CD8-positive, alpha-beta memory T cell (primary cell): ENCODE data around the gene WDR82. TPM values are rescaled to one million over a fixed set of nuclear protein-coding genes. Genes with fewer than 3 reads are reported as not detected.
"Not testable (repeated sequence)": the region's sequence is repeated elsewhere in the genome, so short reads cannot be mapped to it uniquely, and the experiment has no call there.

Experiments used
- CTCF ChIA-PET: fragments of 350-600 bp; sonication (Branson Sonifier 250); formaldehyde crosslinking; loops from one replicate; lab custom pipeline; 2021; ENCODE audit warnings: antibody characterized with exemption; lab: Charles Lee
- POLR2A ChIA-PET: fragments of 350-600 bp; sonication (Branson Sonifier 250); formaldehyde crosslinking; loops from one replicate; lab custom pipeline; 2021; ENCODE audit warnings: antibody characterized with exemption; lab: Charles Lee
- DNase-seq, 5 donors: peaks; one replicate each; pipeline versions ENCODE4 v3.0.0 to v3.0.0-alpha.2; 2020 to 2022; ENCODE audit warnings: mixed read lengths in 1 of 5
- H3K27ac ChIP-seq: one replicate; pipeline ENCODE4 v1.7.0; 2013; ENCODE audit warnings: low read depth, mild to moderate bottlenecking, low read length, moderate library complexity
- H3K27me3 ChIP-seq: 2 replicates; pipeline ENCODE4 v1.7.0; 2013; ENCODE audit warnings: low read length, mild to moderate bottlenecking; ENCODE audit not compliant: insufficient read depth, poor library complexity, severe bottlenecking
- H3K36me3 ChIP-seq: 2 replicates; pipeline ENCODE4 v1.7.0; 2013; ENCODE audit warnings: mild to moderate bottlenecking, low read length, moderate library complexity; ENCODE audit not compliant: insufficient read depth
- H3K4me1 ChIP-seq: 2 replicates; pipeline ENCODE4 v1.7.0; 2013; ENCODE audit warnings: mild to moderate bottlenecking, low read length, moderate library complexity; ENCODE audit not compliant: insufficient read depth
- H3K4me3 ChIP-seq: 2 replicates; pipeline ENCODE4 v1.7.0; 2013; ENCODE audit warnings: mild to moderate bottlenecking, low read length
- H3K9me3 ChIP-seq: 2 replicates; pipeline ENCODE4 v1.7.0; 2013; ENCODE audit warnings: mild to moderate bottlenecking, low read length
- H3K27ac Mint-ChIP-seq, 8 donors: one replicate each; pipeline ENCODE4 v1.8.0; 2020 to 2021; ENCODE audit warnings: mixed read lengths in 8 of 8, mild to moderate bottlenecking in 6 of 8, inconsistent platforms in 3 of 8, moderate library complexity in 3 of 8
- H3K27me3 Mint-ChIP-seq, 2 donors: one replicate each; pipeline ENCODE4 v1.8.0; 2020 to 2021; ENCODE audit warnings: mixed read lengths in 2 of 2, mild to moderate bottlenecking in 1 of 2, moderate library complexity in 1 of 2
- H3K36me3 Mint-ChIP-seq, 3 donors: one replicate each; pipeline ENCODE4 v1.8.0; 2020 to 2021; ENCODE audit warnings: mixed read lengths in 3 of 3, inconsistent platforms in 1 of 3, mild to moderate bottlenecking in 1 of 3
- H3K4me1 Mint-ChIP-seq, 3 donors: one replicate each; pipeline ENCODE4 v1.8.0; 2020 to 2021; ENCODE audit warnings: mixed read lengths in 3 of 3, inconsistent platforms in 1 of 3, mild to moderate bottlenecking in 1 of 3
- H3K4me3 Mint-ChIP-seq, 7 donors: one replicate each; pipeline ENCODE4 v1.8.0; 2020 to 2021; ENCODE audit warnings: mixed read lengths in 7 of 7, mild to moderate bottlenecking in 6 of 7, moderate library complexity in 4 of 7, inconsistent platforms in 2 of 7
- H3K9me3 Mint-ChIP-seq, 5 donors: one replicate each; pipeline ENCODE4 v1.8.0; 2020 to 2022; ENCODE audit warnings: mixed read lengths in 5 of 5, mild to moderate bottlenecking in 3 of 5, moderate library complexity in 2 of 5, inconsistent platforms in 1 of 5
- polyA plus RNA-seq: library from polyadenylated mRNA; unstranded; fragments of 300-500 nt; fragmentation: Illumina TruSeq; gene quantifications from one replicate; pipeline ENCODE4 v1.2.3, GENCODE V29; 2021
- total RNA-seq, 2 experiments: library from RNA; stranded (reverse); gene quantifications; one replicate each; pipeline ENCODE4 v1.2.3, GENCODE V29; 2021

WDR82 gene
- total and polyA plus RNA-seq, 3 experiments from 2014 or later, result 133 to 140 (median 133) TPM

DNA sequence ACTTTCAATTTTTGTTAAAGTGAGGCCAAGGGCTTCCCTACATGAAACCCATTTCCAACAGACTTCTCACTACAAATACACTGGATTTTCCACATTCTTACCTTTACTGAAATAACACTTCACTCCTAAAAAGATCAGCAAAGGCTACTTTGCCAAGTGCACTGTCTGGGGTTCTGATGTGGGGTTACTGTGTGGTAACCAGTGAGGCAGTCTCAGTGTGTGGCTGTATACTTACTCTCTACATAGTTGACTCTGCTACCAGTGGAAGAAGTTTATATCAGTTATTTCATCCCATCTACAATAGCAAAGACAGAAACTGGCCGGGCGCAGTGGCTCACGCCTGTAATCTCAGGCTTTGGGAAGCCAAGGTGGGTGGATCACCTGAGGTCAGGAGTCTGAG is 5.6 kb downstream of the WDR82 start:
- Mint-ChIP-seq H3K27ac (peak overlapping the region; percentile 85 to 99 (median 93)), H3K36me3 (peaks cover 5 to 83% (median 15%) of the 10 kb centered on the region in 3 donors), H3K27me3 (peaks cover 0 to 2% of the 10 kb centered on the region in 2 donors), H3K4me1 (peaks cover 65 to 84% (median 76%) of the 10 kb centered on the region in 3 donors), H3K9me3 (no peaks in the 10 kb centered on the region), H3K4me3 (peak overlapping the region; percentile 89 to 100 (median 95))
- no peak for DNase-seq
- ChIA-PET CTCF (interaction anchor here (0.7 to 3.9 kb wide), 6 partner anchors 8 to 51 kb away, joined by 3 to 13 read pairs (median 6); no protein-coding TSS in a partner anchor), POLR2A (interaction anchor here (0.7 to 1.8 kb wide), 4 partner anchors 9 to 51 kb away, joined by 3 to 5 read pairs (median 3); partner anchors contain the start of gene TWF2)
- Histone ChIP-seq H3K36me3 (peaks cover 12% of the 10 kb centered on the region), H3K27ac (peak overlapping the region; percentile 25), H3K9me3 (no peaks in the 10 kb centered on the region), H3K4me1 (peaks cover 69% of the 10 kb centered on the region), H3K27me3 (no peaks in the 10 kb centered on the region), H3K4me3 (peak overlapping the region; percentile 35)

DNA sequence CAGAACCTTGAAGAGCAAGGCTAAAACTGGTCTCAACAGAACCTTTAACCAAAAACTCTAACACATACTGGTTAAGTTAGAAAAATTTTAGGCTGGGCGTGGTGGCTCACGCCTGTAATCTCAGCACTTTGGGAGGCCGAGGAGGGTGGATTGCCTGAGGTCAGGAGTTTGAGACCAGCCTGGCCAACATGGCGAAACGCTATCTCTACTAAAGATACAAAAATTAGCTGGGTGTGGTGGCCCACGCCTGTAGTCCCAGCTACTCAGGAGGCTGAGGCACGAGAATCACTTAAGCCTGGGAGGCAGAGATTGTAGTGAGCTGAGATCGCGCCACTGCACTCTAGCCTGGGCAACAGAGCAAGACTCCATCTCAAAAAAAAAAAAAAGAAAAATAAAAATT is 6.3 kb downstream of the WDR82 start:
- ChIA-PET CTCF (interaction anchor here (0.7 to 4.7 kb wide), 9 partner anchors 9 to 50 kb away, joined by 3 to 22 read pairs (median 6); no protein-coding TSS in a partner anchor), POLR2A (interaction anchor here (0.7 to 2.1 kb wide), 8 partner anchors 10 to 52 kb away, joined by 3 to 9 read pairs (median 4); partner anchors contain the start of genes GLYCTK and TWF2)
- H3K36me3 ChIP-seq, result peaks cover 19% of the 10 kb centered on the region
- not testable (repeated sequence) for H3K27me3 Mint-ChIP-seq, H3K9me3 ChIP-seq, H3K27ac ChIP-seq, DNase-seq, H3K27me3 ChIP-seq, H3K9me3 Mint-ChIP-seq
- peaks cover 72 to 89% (median 83%) of the 10 kb centered on the region in 3 donors for H3K4me1 Mint-ChIP-seq
- peaks cover 9 to 84% (median 20%) of the 10 kb centered on the region in 3 donors for H3K36me3 Mint-ChIP-seq
- H3K4me1 ChIP-seq, result peaks cover 76% of the 10 kb centered on the region
- peak overlapping the region; percentile 49 for H3K4me3 ChIP-seq
- H3K4me3 Mint-ChIP-seq, result peak overlapping the region; percentile 79 to 99 (median 89)
- H3K27ac Mint-ChIP-seq, result peak overlapping the region; percentile 90 to 99 (median 94)

DNA sequence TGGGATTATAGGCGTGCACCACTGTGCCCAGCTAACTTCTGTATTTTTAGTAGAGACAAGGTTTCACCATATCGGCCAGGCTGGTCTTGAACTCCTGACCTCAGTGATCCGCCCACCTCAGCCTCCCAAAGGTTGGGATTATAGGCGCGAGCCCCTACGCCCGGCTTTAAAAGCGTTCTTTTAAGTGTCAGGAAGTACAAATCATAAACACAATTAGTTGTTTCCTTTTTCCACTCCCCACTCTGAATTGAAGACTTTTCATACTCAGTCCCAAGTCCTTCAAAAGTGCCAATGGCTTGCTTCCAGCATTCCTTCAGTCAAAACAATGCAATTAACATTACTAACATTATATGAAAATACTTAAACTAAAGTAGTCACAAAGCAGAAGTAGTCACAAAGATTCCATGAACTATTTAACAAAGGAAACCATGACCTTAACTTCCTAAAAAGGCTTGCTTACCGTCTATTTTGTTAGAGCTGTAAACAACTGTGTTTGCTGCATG is 8.1 kb downstream of the WDR82 start:
- H3K4me3 ChIP-seq, result peak overlapping the region; percentile 49
- peaks cover 20 to 86% (median 25%) of the 10 kb centered on the region in 3 donors for H3K36me3 Mint-ChIP-seq
- no peak overlapping the region for H3K27ac ChIP-seq
- no peaks in the 10 kb centered on the region for H3K27me3 ChIP-seq
- peaks cover 35% of the 10 kb centered on the region for H3K36me3 ChIP-seq
- no peaks in the 10 kb centered on the region for H3K9me3 ChIP-seq
- CTCF ChIA-PET, result interaction anchor here (1.4 to 4.7 kb wide), 10 partner anchors 9 to 50 kb away, joined by 4 to 22 read pairs (median 5); partner anchors contain the start of gene WDR82
- peak overlapping the region; percentile 90 to 99 (median 94) for H3K27ac Mint-ChIP-seq
- H3K4me3 Mint-ChIP-seq, result peak overlapping the region; percentile 79 to 99 (median 89)
- H3K27me3 Mint-ChIP-seq, result no peaks in the 10 kb centered on the region
- POLR2A ChIA-PET, result interaction anchor here (1.0 to 2.1 kb wide), 3 partner anchors 9 to 48 kb away, joined by 3 to 9 read pairs (median 4); no protein-coding TSS in a partner anchor
- H3K9me3 Mint-ChIP-seq, result no peaks in the 10 kb centered on the region
- peak in 1 of 5 donors; percentile 41 for DNase-seq
- H3K4me1 ChIP-seq, result peaks cover 87% of the 10 kb centered on the region
- H3K4me1 Mint-ChIP-seq, result peaks cover 74 to 89% (median 82%) of the 10 kb centered on the region in 3 donors

DNA sequence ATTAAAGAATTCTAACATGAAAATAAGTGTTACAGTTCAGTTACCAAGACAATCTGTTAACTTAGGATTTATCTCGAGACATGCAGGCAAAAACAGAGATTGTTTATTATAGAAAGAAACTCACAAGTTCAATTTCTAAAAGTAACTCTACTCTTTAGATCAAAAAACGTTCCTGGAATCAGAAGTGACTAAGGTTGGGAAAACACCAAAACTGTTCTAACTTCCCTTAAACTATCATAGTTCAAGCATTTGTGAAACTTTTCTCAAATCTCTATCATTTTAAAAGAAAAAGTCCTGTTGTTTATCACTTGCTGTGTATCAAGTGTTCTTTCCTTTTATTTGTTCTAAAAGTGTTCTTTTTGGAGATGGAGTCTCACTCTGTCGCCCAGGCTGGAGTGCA is 8.7 kb downstream of the WDR82 start:
- H3K4me1 ChIP-seq, result peaks cover 84% of the 10 kb centered on the region

DNA sequence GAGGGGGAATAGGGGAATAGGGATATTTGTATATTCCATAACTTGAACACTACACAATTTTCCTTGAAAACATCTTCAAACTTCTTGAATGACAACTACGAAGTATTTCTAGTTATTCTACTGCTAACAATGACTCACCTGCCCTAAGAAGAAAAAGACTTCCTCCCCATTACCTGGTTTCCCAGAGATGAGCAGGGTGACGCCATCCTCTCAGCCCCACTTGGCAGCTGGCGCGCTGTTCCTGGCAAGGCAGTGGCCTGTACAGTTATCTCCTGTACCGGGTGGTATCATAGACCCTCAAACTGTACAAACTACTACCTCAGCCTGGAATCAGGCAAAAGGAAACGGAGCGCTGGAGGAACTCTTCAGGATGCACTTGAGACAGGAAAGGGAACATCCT is 10.4 kb downstream of the WDR82 start:
- POLR2A ChIA-PET, result interaction anchor here (2.1 kb wide), 1 partner anchor 9 kb away, joined by 5 read pairs; no protein-coding TSS in a partner anchor

More for the DNA sequence above, 8.7 kb downstream of the WDR82 start:
- POLR2A ChIA-PET, result no interaction called here
- no peaks in the 10 kb centered on the region for H3K9me3 ChIP-seq
- peak overlapping the region; percentile 79 to 99 (median 89) for H3K4me3 Mint-ChIP-seq
- peaks cover 73 to 87% (median 78%) of the 10 kb centered on the region in 3 donors for H3K4me1 Mint-ChIP-seq
- H3K27ac Mint-ChIP-seq, result peak overlapping the region; percentile 90 to 99 (median 94)
- peaks cover 35% of the 10 kb centered on the region for H3K36me3 ChIP-seq
- H3K27me3 ChIP-seq, result no peaks in the 10 kb centered on the region
- H3K9me3 Mint-ChIP-seq, result no peaks in the 10 kb centered on the region
- no peak overlapping the region for H3K4me3 ChIP-seq
- CTCF ChIA-PET, result interaction anchor here (1.0 to 4.7 kb wide), 5 partner anchors 9 to 49 kb away, joined by 3 to 22 read pairs (median 5); partner anchors contain the start of gene WDR82
- H3K27me3 Mint-ChIP-seq, result no peaks in the 10 kb centered on the region
- no peak for DNase-seq
- H3K27ac ChIP-seq, result no peak overlapping the region
- peaks cover 20 to 88% (median 25%) of the 10 kb centered on the region in 3 donors for H3K36me3 Mint-ChIP-seq

DNA sequence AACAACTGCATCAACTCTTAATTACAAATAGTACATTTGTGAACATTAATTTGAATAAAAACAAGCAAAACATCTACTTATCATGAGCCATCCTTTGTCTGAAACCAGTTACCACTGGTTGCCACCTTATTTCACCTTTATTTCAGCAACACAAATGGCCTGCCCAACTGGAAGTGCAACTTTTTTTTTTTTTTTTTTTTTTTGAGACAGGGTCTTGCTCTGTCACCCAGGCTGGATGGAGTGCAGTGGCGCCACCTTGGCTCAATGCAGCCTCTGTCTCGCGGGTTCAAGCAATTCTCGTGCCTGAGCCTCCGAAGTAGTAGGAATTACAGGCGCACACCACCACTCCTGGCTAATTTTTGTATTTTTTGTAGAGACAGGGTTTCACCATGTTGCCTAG is 13.1 kb downstream of the WDR82 start:
- POLR2A ChIA-PET, result no interaction called here
- peaks cover 39 to 95% (median 41%) of the 10 kb centered on the region in 3 donors for H3K36me3 Mint-ChIP-seq
- H3K9me3 Mint-ChIP-seq, result no peaks in the 10 kb centered on the region
- H3K36me3 ChIP-seq, result peaks cover 78% of the 10 kb centered on the region
- CTCF ChIA-PET, result interaction anchor here (1.8 kb wide), 1 partner anchor 27 kb away, joined by 4 read pairs; the partner anchor contains the start of gene TWF2
- no peaks in the 10 kb centered on the region for H3K9me3 ChIP-seq
- no peak overlapping the region for H3K4me3 ChIP-seq
- peak in 1 of 5 donors; percentile 43 for DNase-seq
- H3K27me3 Mint-ChIP-seq, result no peaks in the 10 kb centered on the region
- no peak overlapping the region for H3K27ac ChIP-seq
- H3K4me1 Mint-ChIP-seq, result peaks cover 71 to 89% (median 79%) of the 10 kb centered on the region in 3 donors
- no peaks in the 10 kb centered on the region for H3K27me3 ChIP-seq
- peak overlapping the region in 5 of 8 donors; percentile 68 to 91 (median 77) for H3K27ac Mint-ChIP-seq
- peaks cover 84% of the 10 kb centered on the region for H3K4me1 ChIP-seq
- H3K4me3 Mint-ChIP-seq, result no peak overlapping the region

More for the DNA sequence above, 10.4 kb downstream of the WDR82 start:
- no peak overlapping the region for H3K4me3 ChIP-seq
- H3K4me1 Mint-ChIP-seq, result peaks cover 71 to 87% (median 79%) of the 10 kb centered on the region in 3 donors
- peaks cover 52% of the 10 kb centered on the region for H3K36me3 ChIP-seq
- no peaks in the 10 kb centered on the region for H3K9me3 Mint-ChIP-seq
- no peak overlapping the region for H3K27ac ChIP-seq
- DNase-seq, result peak in 1 of 5 donors; percentile 54
- no peaks in the 10 kb centered on the region for H3K27me3 ChIP-seq
- no peaks in the 10 kb centered on the region for H3K27me3 Mint-ChIP-seq
- no peaks in the 10 kb centered on the region for H3K9me3 ChIP-seq
- peak overlapping the region in 3 of 7 donors; percentile 31 to 50 (median 38) for H3K4me3 Mint-ChIP-seq
- H3K27ac Mint-ChIP-seq, result peak overlapping the region in 7 of 8 donors; percentile 42 to 93 (median 90)
- H3K36me3 Mint-ChIP-seq, result peaks cover 35 to 91% (median 35%) of the 10 kb centered on the region in 3 donors
- CTCF ChIA-PET, result interaction anchor here (1.8 to 4.7 kb wide), 2 partner anchors 10 to 15 kb away, joined by 6 to 22 read pairs; partner anchors contain the start of gene WDR82
- H3K4me1 ChIP-seq, result peaks cover 84% of the 10 kb centered on the region

DNA sequence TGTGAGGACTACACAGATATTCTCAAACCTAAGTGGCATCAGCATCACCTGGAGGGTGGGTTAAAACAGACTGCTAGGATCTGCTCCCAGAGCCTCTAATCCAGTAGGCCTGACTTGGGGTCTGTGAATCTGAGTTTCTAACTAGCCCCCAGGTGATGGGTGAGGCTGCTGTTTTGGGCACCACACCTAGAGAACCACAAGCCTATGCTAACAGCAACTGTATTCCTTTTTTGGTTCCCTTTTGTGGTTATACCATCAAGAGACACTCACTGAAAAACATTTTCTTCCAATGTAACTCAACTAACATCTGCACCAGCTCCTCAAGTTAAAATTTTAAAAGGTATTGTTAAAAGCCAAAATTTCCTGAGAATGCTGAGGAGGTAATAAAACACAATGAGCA is 16.0 kb downstream of the WDR82 start:
- Mint-ChIP-seq H3K4me1 (peaks cover 70 to 91% (median 87%) of the 10 kb centered on the region in 3 donors), H3K36me3 (peaks cover 34 to 96% (median 49%) of the 10 kb centered on the region in 3 donors), H3K27ac (peak overlapping the region in 7 of 8 donors; percentile 31 to 96 (median 73)), H3K27me3 (no peaks in the 10 kb centered on the region), H3K4me3 (peak overlapping the region in 5 of 7 donors; percentile 19 to 59 (median 44)), H3K9me3 (no peaks in the 10 kb centered on the region)
- Histone ChIP-seq H3K27me3 (no peaks in the 10 kb centered on the region), H3K36me3 (peaks cover 91% of the 10 kb centered on the region), H3K27ac (no peak overlapping the region), H3K9me3 (no peaks in the 10 kb centered on the region), H3K4me3 (peak overlapping the region; percentile 36), H3K4me1 (peaks cover 83% of the 10 kb centered on the region)
- no peak for DNase-seq
- POLR2A ChIA-PET, result interaction anchor here (1.4 kb wide), 1 partner anchor 10 kb away, joined by 4 read pairs; no protein-coding TSS in a partner anchor
- CTCF ChIA-PET, result interaction anchor here (3.0 kb wide), 1 partner anchor 9 kb away, joined by 10 read pairs; no protein-coding TSS in a partner anchor
